Effector memory CD4-positive, alpha-beta T cell (primary cell): Measurements from ENCODE around the gene BCLAF3.

Experiments
- DNase-seq, 3 donors: peaks; one replicate each; pipeline ENCODE4 v3.0.0-alpha.2; 2020
- H3K27ac ChIP-seq: 2 replicates; pipeline ENCODE4 v1.7.0; 2013; ENCODE audit warnings: mild to moderate bottlenecking, low read length, moderate library complexity; ENCODE audit not compliant: insufficient read depth, poor library complexity, severe bottlenecking
- H3K27me3 ChIP-seq: replicated peaks from 2 replicates; pipeline ENCODE4 v1.7.0; 2013; ENCODE audit warnings: mild to moderate bottlenecking, low read length; ENCODE audit not compliant: insufficient read depth, control insufficient read depth, poor library complexity, severe bottlenecking
- H3K36me3 ChIP-seq: 2 replicates; pipeline ENCODE4 v1.7.0; 2013; ENCODE audit warnings: mild to moderate bottlenecking, low read length, moderate library complexity; ENCODE audit not compliant: control insufficient read depth, insufficient read depth
- H3K4me1 ChIP-seq: 2 replicates; pipeline ENCODE4 v1.7.0; 2013; ENCODE audit warnings: low read length, mild to moderate bottlenecking; ENCODE audit not compliant: control insufficient read depth, insufficient read depth, poor library complexity, severe bottlenecking
- H3K4me3 ChIP-seq: 2 replicates; pipeline ENCODE4 v1.7.0; 2013; ENCODE audit warnings: low read length, low read depth, mild to moderate bottlenecking; ENCODE audit not compliant: insufficient read depth, poor library complexity, severe bottlenecking
- H3K9me3 ChIP-seq: 2 replicates; pipeline ENCODE4 v1.7.0; 2013; ENCODE audit warnings: mild to moderate bottlenecking, low read length, moderate library complexity; ENCODE audit not compliant: control insufficient read depth

The BCLAF3 gene

DNA sequence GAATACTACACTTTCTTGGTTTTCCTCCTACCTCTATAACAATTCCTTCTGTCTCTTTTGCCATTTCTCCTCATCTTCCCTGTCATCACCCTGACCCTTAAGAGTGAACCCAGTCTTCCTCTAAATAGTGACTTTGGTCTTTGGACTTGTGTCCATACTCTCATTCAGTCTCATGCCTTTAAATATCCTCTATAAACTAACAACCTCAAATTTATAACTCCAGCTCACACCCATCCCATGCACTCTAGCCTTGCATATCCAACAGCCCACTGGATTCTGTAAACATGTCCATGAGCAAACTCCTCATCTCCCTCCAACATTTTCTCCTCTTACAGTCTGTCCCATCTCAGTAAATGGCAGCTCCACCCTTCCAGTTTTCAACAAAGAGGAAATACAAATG is 15.0 kb downstream of the BCLAF3 start:
- Histone ChIP-seq H3K9me3 (no peaks in the 10 kb centered on the region), H3K27ac (no peak overlapping the region), H3K36me3 (no peaks in the 10 kb centered on the region), H3K27me3 (no peaks in the 10 kb centered on the region), H3K4me3 (no peak overlapping the region), H3K4me1 (no peaks in the 10 kb centered on the region)
- DNase-seq: no peak

DNA sequence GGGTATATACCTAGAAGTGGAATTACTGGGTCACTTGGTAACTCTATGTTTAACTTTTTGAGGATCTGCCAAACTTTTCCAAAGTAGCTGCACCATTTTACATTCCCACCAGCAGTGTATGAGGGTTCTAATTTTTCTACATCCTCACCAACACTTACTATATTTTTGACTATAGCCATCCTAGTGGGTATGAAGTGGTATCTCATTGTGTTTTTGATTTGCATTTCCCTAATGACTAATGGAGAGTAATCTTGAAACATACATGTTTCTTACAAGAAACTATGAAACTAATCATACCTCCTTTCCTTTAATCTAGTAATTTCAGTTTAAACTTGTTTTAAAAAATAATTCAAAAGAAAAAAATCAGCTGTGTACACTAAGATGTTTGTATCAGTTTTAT is 17.9 kb downstream of the BCLAF3 start:
- Histone ChIP-seq H3K4me3 (no peak overlapping the region), H3K9me3 (no peaks in the 10 kb centered on the region)
- DNase-seq: no peak

GRCh38 chrX:19968276-19968675 is 22.6 kb downstream of the BCLAF3 start:
- H3K27ac ChIP-seq: no peak overlapping the region
- no peaks in the 10 kb centered on the region for H3K4me1 ChIP-seq
- H3K36me3 ChIP-seq: peaks cover 3% of the 10 kb centered on the region
- no peaks in the 10 kb centered on the region for H3K9me3 ChIP-seq
- H3K4me3 ChIP-seq: no peak overlapping the region
- DNase-seq: no peak
- no peaks in the 10 kb centered on the region for H3K27me3 ChIP-seq

More for the DNA sequence above, 17.9 kb downstream of the BCLAF3 start:
- no peaks in the 10 kb centered on the region for H3K27me3 ChIP-seq
- H3K27ac ChIP-seq: no peak overlapping the region
- H3K36me3 ChIP-seq: no peaks in the 10 kb centered on the region
- H3K4me1 ChIP-seq: no peaks in the 10 kb centered on the region

DNA sequence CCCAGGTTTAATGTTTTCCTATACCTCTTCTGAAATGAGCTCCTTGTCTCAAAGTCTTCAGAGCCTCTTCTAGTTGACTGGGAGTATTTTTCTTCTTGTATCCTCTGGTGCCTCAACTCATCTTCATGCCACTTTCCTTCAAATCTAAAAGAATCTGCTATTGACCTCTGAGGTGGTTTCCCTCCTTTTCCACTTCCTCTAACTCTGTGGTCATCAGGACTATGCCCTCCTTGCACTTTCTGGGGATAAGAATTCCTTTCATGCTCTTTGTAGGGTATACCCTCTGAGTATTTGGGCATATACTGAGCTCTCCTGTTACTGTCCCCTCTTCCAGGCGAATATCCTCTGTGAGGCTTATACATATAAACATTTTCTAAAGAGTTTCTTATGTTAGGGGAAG is 24.8 kb downstream of the BCLAF3 start:
- H3K4me1 ChIP-seq: no peaks in the 10 kb centered on the region
- no peaks in the 10 kb centered on the region for H3K27me3 ChIP-seq
- no peak overlapping the region for H3K4me3 ChIP-seq
- no peak for DNase-seq
- H3K9me3 ChIP-seq: no peaks in the 10 kb centered on the region
- no peak overlapping the region for H3K27ac ChIP-seq
- peaks cover 3% of the 10 kb centered on the region for H3K36me3 ChIP-seq

- H3K4me1 ChIP-seq: no peaks in the 10 kb centered on the region
- H3K4me3 ChIP-seq: no peak overlapping the region
- no peaks in the 10 kb centered on the region for H3K27me3 ChIP-seq
- H3K9me3 ChIP-seq: no peaks in the 10 kb centered on the region
- peaks cover 3% of the 10 kb centered on the region for H3K36me3 ChIP-seq
- DNase-seq: no peak
- H3K27ac ChIP-seq: no peak overlapping the region
Observed at GRCh38 chrX:19964017-19964710, 26.7 kb downstream of the BCLAF3 start.

GRCh38 chrX:19960913-19961312 is 29.9 kb downstream of the BCLAF3 start:
- H3K27ac ChIP-seq: no peak overlapping the region
- H3K27me3 ChIP-seq: no peaks in the 10 kb centered on the region
- no peaks in the 10 kb centered on the region for H3K9me3 ChIP-seq
- H3K36me3 ChIP-seq: peaks cover 3% of the 10 kb centered on the region
- no peak overlapping the region for H3K4me3 ChIP-seq
- no peak for DNase-seq
- H3K4me1 ChIP-seq: no peaks in the 10 kb centered on the region

DNA sequence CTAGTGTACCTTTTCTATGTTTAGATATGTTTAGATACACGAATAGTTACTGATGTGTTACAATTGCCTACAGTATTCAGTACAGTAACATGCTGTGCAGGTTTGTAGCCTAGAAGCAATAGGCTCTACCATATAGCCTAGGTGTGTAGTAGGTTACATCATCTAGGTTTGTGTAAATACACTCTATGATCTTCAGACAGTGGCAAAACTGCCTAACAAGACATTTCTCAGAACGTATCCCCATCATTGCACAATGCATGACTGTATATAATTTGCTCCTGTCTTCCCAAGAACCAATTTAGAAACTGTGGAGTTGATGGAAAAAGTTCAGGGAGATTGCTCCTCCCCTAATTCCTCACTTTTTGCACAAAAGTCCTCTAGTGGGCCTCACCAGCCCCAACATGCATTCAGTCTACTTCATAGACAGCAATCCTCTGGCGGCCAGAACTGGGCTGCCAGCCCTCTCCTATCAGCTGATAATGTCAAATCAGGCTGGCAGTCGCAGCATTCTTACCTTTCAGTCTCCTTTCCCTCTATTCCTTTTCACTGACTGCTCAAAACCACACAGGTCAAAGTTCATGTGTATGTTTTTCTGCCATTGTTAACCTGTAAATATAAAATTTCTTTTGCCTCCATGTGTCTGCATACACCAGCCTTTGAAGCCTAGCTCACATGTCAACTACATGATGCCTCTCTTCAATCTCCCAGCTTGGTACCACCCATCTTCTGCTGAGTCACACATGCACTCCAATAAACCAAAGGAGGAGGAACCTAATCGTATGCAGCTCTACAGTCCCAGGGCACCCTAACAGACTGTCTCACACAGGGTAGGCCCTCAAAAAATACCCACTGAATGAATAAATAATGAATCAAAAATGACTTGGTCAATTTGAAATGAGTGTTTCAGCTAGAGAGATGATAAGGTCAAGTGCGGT is 32.0 kb downstream of the BCLAF3 start:
- Histone ChIP-seq H3K4me3 (no peak overlapping the region), H3K27ac (no peak overlapping the region)
- DNase-seq: no peak

DNA sequence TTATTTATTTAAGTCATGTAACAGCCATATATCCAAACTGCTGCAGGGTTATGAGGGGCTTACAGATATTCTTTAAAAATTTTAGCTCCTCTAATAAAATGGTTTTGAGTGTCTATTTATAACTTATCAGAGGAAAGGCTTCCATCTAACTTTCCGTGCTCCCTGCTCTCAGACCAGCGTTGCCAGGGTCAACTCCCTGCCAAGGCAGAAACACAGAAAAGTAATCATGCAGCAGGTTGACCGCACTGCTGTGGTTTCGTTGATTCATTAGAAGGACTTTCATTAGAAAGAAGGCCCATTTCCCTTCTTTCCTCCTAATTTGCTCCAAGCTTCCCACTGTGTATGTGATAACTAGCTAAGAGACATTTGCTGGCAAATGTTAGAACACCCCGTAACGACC is 33.9 kb downstream of the BCLAF3 start:
- H3K4me1 ChIP-seq: no peaks in the 10 kb centered on the region
- H3K4me3 ChIP-seq: no peak overlapping the region
- no peaks in the 10 kb centered on the region for H3K27me3 ChIP-seq
- DNase-seq: no peak
- no peak overlapping the region for H3K27ac ChIP-seq
- H3K36me3 ChIP-seq: no peaks in the 10 kb centered on the region
- H3K9me3 ChIP-seq: no peaks in the 10 kb centered on the region

More for the DNA sequence above, 32.0 kb downstream of the BCLAF3 start:
- H3K36me3 ChIP-seq: no peaks in the 10 kb centered on the region
- H3K27me3 ChIP-seq: no peaks in the 10 kb centered on the region
- H3K4me1 ChIP-seq: no peaks in the 10 kb centered on the region
- H3K9me3 ChIP-seq: no peaks in the 10 kb centered on the region

- Histone ChIP-seq H3K27ac (no peak overlapping the region), H3K4me3 (no peak overlapping the region), H3K4me1 (no peaks in the 10 kb centered on the region), H3K9me3 (no peaks in the 10 kb centered on the region), H3K36me3 (no peaks in the 10 kb centered on the region), H3K27me3 (no peaks in the 10 kb centered on the region)
- no peak for DNase-seq
Observed at GRCh38 chrX:19956306-19956705, 34.6 kb downstream of the BCLAF3 start.

- Histone ChIP-seq H3K4me1 (no peaks in the 10 kb centered on the region), H3K27ac (no peak overlapping the region), H3K9me3 (no peaks in the 10 kb centered on the region), H3K27me3 (no peaks in the 10 kb centered on the region), H3K36me3 (no peaks in the 10 kb centered on the region), H3K4me3 (no peak overlapping the region)
- no peak for DNase-seq
Observed at GRCh38 chrX:19955306-19955705, 35.6 kb downstream of the BCLAF3 start.
